Measurements from ENCODE around the gene ARHGAP20. TPM values are rescaled to one million over a fixed set of nuclear protein-coding genes. Genes with fewer than 3 reads are reported as not detected.

ARHGAP20 gene
- total RNA-seq, 2 experiments from 2014 or later = 0.43 to 0.46 TPM

DNA sequence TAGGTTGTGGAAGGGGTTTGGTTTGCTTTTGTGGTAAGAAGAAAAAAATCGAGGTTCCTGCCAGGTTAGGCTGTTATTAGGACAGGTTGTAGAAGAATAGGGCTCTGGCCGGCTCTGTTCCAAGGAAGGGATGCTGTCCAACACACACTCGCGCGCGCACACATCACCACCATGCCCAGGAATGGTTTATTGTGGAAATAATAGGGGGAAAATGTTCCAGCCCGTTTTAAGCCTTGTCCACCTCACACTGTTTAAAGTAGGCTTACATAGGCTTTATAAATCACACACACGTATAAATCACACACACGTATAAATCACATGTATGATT, 1.2 kb upstream of the ARHGAP20 start:
- no peak for DNase-seq
- H3K36me3 Mint-ChIP-seq (ENCODE audit: low read depth) = no peaks in the 10 kb centered on the region
- no peak overlapping the region for H3K27ac Mint-ChIP-seq
- peaks cover 11% of the 10 kb centered on the region for H3K4me1 Mint-ChIP-seq
- ATAC-seq = no peak
- ChIA-PET POLR2A (no interaction called here), CTCF (no interaction called here)
- H3K4me3 Mint-ChIP-seq = peak overlapping the region; percentile 13
- intact Hi-C loops (cut with DNase I, micrococcal nuclease) = loop anchor here in 1 of 2 experiments (5.0 to 10.0 kb wide), 2 partner anchors 256 to 509 kb away; no protein-coding TSS in a partner anchor
- H3K9me3 Mint-ChIP-seq (ENCODE audit: low read depth) = no peaks in the 10 kb centered on the region
- peaks cover 47% of the 10 kb centered on the region for H3K27me3 Mint-ChIP-seq

DNA sequence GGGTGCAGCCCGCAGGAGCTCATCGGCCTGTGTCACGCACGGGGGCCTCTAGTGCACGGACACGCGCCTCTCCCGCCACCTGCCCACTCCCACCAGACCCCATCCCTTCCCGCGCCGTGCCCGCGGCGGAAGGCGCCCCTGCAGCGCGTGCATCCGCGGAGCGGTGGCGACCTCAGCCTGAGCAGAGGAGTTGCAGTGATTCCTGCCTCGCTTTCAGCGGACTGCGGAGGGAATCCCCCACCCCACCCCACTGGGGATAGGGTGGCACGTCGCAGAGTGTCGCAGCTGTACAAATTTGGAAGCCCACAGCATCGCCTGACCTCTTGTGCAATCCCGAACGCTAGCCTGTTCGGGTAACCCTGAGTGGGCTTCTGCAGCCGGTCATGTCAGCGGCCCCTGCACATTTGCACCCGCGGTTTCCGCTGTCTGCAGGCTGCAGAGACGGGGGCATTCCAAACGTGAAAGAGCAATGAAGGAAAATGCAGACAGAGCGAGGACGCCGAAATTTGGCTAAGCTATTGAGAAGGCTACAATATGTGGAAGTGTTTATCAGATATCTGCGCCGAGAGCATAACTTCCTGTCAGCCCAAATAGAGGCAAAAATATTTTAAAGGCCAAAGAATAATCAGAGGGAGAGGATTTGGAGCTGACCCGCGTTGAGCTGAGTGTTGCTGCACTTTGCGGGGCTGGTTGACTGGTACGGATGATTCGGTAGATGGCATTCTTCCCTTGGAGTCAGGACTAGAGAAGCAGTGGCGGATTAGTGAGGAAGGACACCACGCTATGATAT, 617 bp upstream of the ARHGAP20 start:
- Mint-ChIP-seq H3K27me3 (peaks cover 52% of the 10 kb centered on the region), H3K9me3 (ENCODE audit: low read depth) (no peaks in the 10 kb centered on the region), H3K4me1 (peaks cover 11% of the 10 kb centered on the region), H3K27ac (no peak overlapping the region), H3K4me3 (peak overlapping the region; percentile 33), H3K36me3 (ENCODE audit: low read depth) (no peaks in the 10 kb centered on the region)
- DNase-seq = peak; percentile 12
- intact Hi-C loops (cut with DNase I, micrococcal nuclease) = loop anchor here in 1 of 2 experiments (1.0 to 10.0 kb wide), 3 partner anchors 256 to 517 kb away; no protein-coding TSS in a partner anchor
- ChIA-PET CTCF (no interaction called here), POLR2A (no interaction called here)
- ATAC-seq = peak; percentile 23

DNA sequence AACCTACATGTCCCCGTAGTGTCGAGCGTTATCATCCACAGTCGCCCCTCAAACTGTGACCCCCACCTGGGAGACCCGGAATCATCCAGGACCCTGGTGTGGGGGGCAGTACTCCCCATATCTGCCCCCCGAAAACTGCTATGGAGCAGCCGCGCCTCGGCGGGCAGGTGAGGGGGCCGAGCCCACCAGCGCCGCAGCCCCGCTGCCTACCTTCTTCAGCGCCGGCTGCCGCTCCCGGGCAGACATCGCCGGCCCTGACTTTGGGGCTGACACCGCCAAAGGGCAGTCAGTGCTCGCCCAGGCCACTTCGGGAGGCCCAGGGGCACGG, 825 bp downstream of the ARHGAP20 start:
- Mint-ChIP-seq H3K36me3 (ENCODE audit: low read depth) (no peaks in the 10 kb centered on the region), H3K4me1 (peaks cover 11% of the 10 kb centered on the region), H3K9me3 (ENCODE audit: low read depth) (no peaks in the 10 kb centered on the region), H3K27ac (no peak overlapping the region), H3K4me3 (peak overlapping the region; percentile 62), H3K27me3 (peaks cover 57% of the 10 kb centered on the region)
- no peak for ATAC-seq
- ChIA-PET CTCF (interaction anchor here (0.8 kb wide), 1 partner anchor 511 kb away, joined by 3 read pairs; no protein-coding TSS in a partner anchor), POLR2A (no interaction called here)
- intact Hi-C loops (cut with DNase I, micrococcal nuclease) = loop anchor here in 1 of 2 experiments (5.0 to 10.0 kb wide), 2 partner anchors 254 to 507 kb away; no protein-coding TSS in a partner anchor
- no peak for DNase-seq

DNA sequence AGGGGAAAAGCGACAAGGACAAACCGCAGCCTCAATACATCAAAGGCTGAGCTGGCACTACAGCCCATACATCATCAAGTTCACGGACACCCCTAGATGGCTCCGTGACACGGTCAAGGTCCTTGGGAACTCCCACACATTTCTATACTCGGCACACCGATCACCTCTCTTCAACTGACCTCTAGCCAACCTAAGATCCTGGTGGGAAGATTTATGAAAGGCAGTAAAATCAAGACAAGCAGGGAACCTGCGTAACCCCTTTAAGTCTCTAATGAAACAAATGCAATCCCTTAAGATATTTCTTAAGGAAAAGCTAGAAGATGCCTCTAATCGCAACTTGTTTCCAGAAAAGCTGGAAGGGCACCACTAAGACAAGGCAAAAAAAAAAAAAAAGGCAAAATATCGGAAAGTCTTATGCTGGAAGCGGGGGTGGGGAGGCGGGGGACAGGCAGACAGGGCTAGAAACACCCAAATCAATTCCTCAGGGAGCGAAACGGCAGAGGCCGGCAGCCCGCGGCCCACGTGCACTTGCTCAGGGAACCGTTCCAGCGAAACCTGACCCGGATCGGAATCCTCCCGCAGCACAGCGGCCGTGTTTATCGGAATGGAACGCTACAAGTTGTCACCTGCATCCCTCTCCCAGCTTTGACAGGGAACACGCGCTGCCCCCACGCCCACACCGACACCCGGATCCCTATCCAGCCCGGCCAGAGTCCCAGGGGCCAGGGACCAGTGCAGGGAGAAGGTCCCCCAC, 1.4 kb downstream of the ARHGAP20 start:
- ATAC-seq (no peak), DNase-seq (peak; percentile 13)
- no peaks in the 10 kb centered on the region for H3K9me3 Mint-ChIP-seq (ENCODE audit: low read depth)
- POLR2A ChIA-PET = no interaction called here
- peaks cover 57% of the 10 kb centered on the region for H3K27me3 Mint-ChIP-seq
- H3K36me3 Mint-ChIP-seq (ENCODE audit: low read depth) = no peaks in the 10 kb centered on the region
- intact Hi-C loops (cut with DNase I, micrococcal nuclease) = loop anchor here in 1 of 2 experiments (5.0 to 10.0 kb wide), 2 partner anchors 254 to 506 kb away; no protein-coding TSS in a partner anchor
- CTCF ChIA-PET = interaction anchor here (0.6 kb wide), 1 partner anchor 300 kb away, joined by 4 read pairs; no protein-coding TSS in a partner anchor
- no peak overlapping the region for H3K27ac Mint-ChIP-seq
- H3K4me1 Mint-ChIP-seq = peaks cover 11% of the 10 kb centered on the region
- H3K4me3 Mint-ChIP-seq = peak overlapping the region; percentile 62

DNA sequence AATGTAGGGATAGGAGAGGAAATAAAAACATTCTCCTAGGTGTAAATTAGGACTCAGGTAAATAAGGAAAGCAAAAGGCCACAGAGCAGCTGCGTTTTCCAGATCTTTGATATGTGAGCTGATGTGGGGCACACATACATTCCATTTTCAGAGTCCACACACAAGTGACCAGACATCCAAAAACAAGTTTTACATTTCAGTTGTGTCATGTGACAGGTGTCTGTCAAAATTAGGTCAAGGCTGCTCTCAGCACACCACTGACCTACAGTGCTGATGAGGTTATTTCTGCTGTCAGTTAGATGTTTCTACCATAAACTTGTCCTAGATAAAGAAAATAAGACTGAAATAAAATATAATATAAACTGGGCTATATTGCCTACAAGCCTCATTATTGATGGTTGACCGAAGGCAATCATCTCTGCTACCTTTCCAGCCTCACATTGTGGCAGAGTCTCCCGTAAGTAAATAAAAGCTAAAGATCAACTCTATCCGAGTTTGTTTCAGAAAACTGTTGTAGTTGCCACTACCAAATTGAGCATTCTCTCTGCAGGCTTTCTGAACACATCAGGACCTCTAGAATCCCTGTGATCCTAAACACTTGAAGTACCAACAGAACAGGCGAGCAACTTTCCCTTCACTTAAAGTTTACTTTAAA, 7.9 kb downstream of the ARHGAP20 start:
- ChIA-PET POLR2A (no interaction called here), CTCF (no interaction called here)
- Mint-ChIP-seq H3K36me3 (ENCODE audit: low read depth) (no peaks in the 10 kb centered on the region), H3K27me3 (peaks cover 24% of the 10 kb centered on the region), H3K4me3 (no peak overlapping the region), H3K9me3 (ENCODE audit: low read depth) (no peaks in the 10 kb centered on the region), H3K4me1 (no peaks in the 10 kb centered on the region), H3K27ac (no peak overlapping the region)
- DNase-seq (no peak), ATAC-seq (no peak)
- intact Hi-C loops (cut with DNase I, micrococcal nuclease) = no loop called here

DNA sequence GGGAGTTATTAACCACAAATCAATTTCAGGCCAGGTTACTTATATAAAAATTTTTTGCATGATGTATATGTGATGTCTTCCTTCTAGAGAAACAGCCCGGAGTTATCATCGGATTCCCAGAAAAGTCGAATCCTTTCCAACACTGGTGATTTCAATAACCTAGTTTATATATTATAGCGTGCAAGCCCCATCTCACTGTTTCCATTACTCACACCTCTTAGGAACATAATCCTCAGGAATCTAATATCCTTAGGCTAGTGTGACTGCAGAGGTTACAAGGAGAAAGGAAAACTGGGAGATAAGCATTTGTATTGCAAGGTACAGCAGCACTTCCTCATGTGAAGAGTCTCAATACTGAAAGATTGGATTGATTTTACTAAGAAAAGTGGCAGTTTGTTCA, 20.3 kb downstream of the ARHGAP20 start:
- DNase-seq = no peak
- no peaks in the 10 kb centered on the region for H3K4me1 Mint-ChIP-seq
- H3K9me3 Mint-ChIP-seq (ENCODE audit: low read depth) = no peaks in the 10 kb centered on the region
- POLR2A ChIA-PET = no interaction called here
- CTCF ChIA-PET = no interaction called here
- H3K27me3 Mint-ChIP-seq = peaks cover 4% of the 10 kb centered on the region
- H3K27ac Mint-ChIP-seq = no peak overlapping the region
- no peak for ATAC-seq
- no peak overlapping the region for H3K4me3 Mint-ChIP-seq
- intact Hi-C loops (cut with DNase I, micrococcal nuclease) = no loop called here
- no peaks in the 10 kb centered on the region for H3K36me3 Mint-ChIP-seq (ENCODE audit: low read depth)

DNA sequence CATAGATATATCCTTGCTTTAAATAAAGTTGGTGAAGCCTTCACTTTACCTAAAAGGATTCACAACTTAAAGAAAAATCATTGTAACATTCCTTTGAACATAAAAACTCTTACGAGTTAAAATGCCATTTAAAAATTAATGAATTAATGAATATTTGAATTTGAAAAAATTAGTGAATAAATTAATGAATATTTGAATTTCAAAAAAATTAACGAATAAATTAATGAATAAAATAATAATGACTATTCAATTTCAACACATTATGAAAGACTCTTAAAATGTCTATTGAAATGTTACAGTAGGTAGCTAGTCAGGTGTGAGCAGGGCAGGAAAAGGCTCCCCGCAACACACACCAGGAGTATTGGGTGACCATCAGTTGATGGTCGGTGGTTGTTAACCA, 22.9 kb downstream of the ARHGAP20 start:
- ChIA-PET CTCF (no interaction called here), POLR2A (no interaction called here)
- Mint-ChIP-seq H3K27me3 (peaks cover 2% of the 10 kb centered on the region), H3K4me1 (no peaks in the 10 kb centered on the region), H3K36me3 (ENCODE audit: low read depth) (no peaks in the 10 kb centered on the region), H3K9me3 (ENCODE audit: low read depth) (no peaks in the 10 kb centered on the region), H3K4me3 (no peak overlapping the region), H3K27ac (no peak overlapping the region)
- ATAC-seq (no peak), DNase-seq (no peak)
- intact Hi-C loops (cut with DNase I, micrococcal nuclease) = no loop called here

DNA sequence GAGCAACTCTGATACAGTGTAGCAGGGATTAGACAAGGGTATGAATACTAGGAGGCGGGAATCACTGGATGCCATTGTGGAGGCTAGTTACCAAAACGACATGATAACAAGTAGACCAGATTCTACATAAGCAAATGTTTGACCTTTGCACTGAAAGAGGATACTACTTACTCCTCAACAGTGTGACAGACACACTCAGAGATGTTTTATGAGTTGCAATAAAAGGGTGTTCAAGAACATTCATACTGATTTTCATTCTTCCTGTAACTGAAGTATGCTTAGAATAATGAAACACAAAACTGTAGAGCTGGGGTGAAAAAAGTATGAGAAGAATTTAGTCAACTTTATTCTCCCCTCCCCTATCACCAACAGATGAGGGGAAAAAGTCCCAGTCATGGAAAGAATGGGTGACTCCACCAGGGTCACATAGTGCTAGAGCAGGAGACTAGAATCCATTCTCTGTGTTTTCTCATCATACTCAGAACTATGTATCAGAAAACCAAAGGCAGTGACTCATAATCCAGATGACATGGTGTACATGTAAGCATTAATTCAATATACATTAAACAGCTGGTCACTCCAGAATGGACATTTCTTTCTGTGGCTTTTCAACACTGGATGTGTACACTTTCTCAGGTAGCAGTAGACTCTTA, 32.8 kb downstream of the ARHGAP20 start:
- no peaks in the 10 kb centered on the region for H3K9me3 Mint-ChIP-seq (ENCODE audit: low read depth)
- no peaks in the 10 kb centered on the region for H3K4me1 Mint-ChIP-seq
- no peaks in the 10 kb centered on the region for H3K36me3 Mint-ChIP-seq (ENCODE audit: low read depth)
- ATAC-seq (peak; percentile 55), DNase-seq (no peak)
- ChIA-PET POLR2A (no interaction called here), CTCF (no interaction called here)
- H3K27me3 Mint-ChIP-seq = peaks cover 7% of the 10 kb centered on the region
- intact Hi-C loops (cut with DNase I, micrococcal nuclease) = no loop called here
- H3K27ac Mint-ChIP-seq = no peak overlapping the region
- H3K4me3 Mint-ChIP-seq = no peak overlapping the region

DNA sequence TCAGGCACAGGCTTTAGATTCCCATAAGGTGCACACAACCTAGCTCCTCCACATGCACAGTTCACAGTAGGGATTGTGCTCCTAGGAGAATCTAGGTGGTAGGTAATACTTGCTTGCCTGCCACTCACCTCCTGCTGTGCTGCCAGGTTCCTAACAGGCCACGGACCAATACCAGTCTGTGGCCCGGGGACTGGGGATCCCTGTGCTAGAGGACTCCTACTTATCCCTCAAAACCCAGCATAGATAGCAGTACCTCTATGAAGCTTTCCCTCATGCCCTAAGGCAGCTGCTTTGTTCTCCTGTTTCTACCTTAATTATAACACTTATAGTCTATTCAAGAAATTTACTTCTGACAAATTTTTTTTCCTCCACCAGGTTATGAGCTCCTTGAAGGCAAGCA, 36.7 kb downstream of the ARHGAP20 start:
- ChIA-PET POLR2A (no interaction called here), CTCF (no interaction called here)
- intact Hi-C loops (cut with DNase I, micrococcal nuclease) = no loop called here
- Mint-ChIP-seq H3K4me1 (no peaks in the 10 kb centered on the region), H3K27me3 (peaks cover 7% of the 10 kb centered on the region), H3K27ac (no peak overlapping the region), H3K9me3 (ENCODE audit: low read depth) (peaks cover 1% of the 10 kb centered on the region), H3K36me3 (ENCODE audit: low read depth) (no peaks in the 10 kb centered on the region), H3K4me3 (no peak overlapping the region)
- no peak for ATAC-seq
- no peak for DNase-seq

DNA sequence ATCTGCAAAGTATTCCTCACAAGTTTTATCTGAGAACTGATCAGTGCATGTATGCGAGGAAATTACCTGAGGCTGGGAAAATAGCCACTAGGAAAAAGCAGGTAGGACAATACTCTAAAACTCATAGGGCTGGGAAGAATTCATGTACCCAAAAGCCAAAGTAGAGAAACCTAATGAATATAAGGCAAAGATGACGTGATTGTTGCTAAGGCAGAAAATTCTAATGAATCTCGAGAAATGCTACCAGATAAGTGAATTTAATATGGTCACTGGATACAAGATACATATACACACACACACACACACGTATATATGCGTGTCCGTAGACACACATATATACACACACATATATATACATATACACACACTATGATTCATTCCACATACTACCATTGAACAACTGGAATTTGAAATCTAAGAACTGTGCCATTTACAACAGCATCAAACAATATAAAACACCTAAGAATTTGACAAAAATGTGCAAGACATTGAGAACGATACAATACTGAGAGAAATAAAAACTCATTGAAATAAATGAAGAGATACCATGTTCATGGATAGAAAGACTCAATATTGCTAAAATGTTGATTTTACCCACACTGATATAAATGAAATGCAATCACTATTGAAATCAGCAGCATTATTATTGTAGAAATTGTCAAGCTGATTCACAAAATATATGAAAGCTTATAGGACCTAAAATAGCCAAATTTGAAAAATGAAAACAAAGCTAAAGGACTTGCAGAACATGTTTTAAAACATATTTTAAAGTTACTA, 46.4 kb downstream of the ARHGAP20 start:
- intact Hi-C loops (cut with DNase I, micrococcal nuclease) = no loop called here
- ChIA-PET POLR2A (no interaction called here), CTCF (no interaction called here)
- H3K9me3 Mint-ChIP-seq (ENCODE audit: low read depth) = no peaks in the 10 kb centered on the region
- no peaks in the 10 kb centered on the region for H3K4me1 Mint-ChIP-seq
- peaks cover 5% of the 10 kb centered on the region for H3K27me3 Mint-ChIP-seq
- DNase-seq (no peak), ATAC-seq (no peak)
- no peak overlapping the region for H3K4me3 Mint-ChIP-seq
- no peaks in the 10 kb centered on the region for H3K36me3 Mint-ChIP-seq (ENCODE audit: low read depth)
- no peak overlapping the region for H3K27ac Mint-ChIP-seq

DNA sequence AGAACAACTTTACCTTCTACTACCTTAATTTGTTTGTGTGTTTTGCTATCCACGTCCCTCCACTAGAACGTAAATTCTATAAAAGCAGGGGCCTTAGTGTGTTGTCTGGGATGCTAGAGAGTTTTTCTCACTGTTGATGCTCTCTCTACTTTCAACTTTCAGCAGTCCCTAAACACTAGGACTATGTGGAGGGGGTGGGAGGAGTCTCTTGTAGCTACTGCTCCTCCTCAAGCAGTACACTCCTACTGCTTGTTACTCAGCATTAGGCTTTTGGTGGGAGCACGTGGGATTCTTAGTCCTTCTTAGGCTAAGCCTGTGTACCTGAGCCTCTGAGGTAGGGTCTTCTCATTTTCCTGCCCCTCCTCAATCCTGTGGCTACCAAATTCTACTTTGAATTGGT, 56.3 kb downstream of the ARHGAP20 start:
- no peaks in the 10 kb centered on the region for H3K4me1 Mint-ChIP-seq
- ChIA-PET CTCF (no interaction called here), POLR2A (no interaction called here)
- H3K9me3 Mint-ChIP-seq (ENCODE audit: low read depth) = peaks cover 2% of the 10 kb centered on the region
- no peak for ATAC-seq
- no peak overlapping the region for H3K27ac Mint-ChIP-seq
- H3K4me3 Mint-ChIP-seq = no peak overlapping the region
- no peaks in the 10 kb centered on the region for H3K36me3 Mint-ChIP-seq (ENCODE audit: low read depth)
- H3K27me3 Mint-ChIP-seq = peaks cover 14% of the 10 kb centered on the region
- intact Hi-C loops (cut with DNase I, micrococcal nuclease) = no loop called here
- no peak for DNase-seq

Data from activated CD4-positive, alpha-beta T cell treated with anti-CD3 and anti-CD28 coated beads for 36 hours (primary cell).